ENCODE data around the gene TMEM121. TPM values are rescaled to one million over a fixed set of nuclear protein-coding genes. Genes with fewer than 3 reads are reported as not detected.
A peak's percentile ranks its signal among the peaks of the same experiment; 100 is the strongest.

The TMEM121 gene
- total RNA-seq, 1 donor = 4.0 TPM

GRCh38 chr14:105491366-105491973 is 34.9 kb upstream of the TMEM121 start:
- peak; percentile 37 for DNase-seq (ENCODE audit: low read depth)
- peak overlapping the region; percentile 73 for H3K4me3 ChIP-seq (ENCODE audit: low read depth, low read length)
- TF ChIP-seq CTCF (IDR thresholded peaks at IDR 0.05; ENCODE audit: insufficient read depth, low read length) = no peak

DNA sequence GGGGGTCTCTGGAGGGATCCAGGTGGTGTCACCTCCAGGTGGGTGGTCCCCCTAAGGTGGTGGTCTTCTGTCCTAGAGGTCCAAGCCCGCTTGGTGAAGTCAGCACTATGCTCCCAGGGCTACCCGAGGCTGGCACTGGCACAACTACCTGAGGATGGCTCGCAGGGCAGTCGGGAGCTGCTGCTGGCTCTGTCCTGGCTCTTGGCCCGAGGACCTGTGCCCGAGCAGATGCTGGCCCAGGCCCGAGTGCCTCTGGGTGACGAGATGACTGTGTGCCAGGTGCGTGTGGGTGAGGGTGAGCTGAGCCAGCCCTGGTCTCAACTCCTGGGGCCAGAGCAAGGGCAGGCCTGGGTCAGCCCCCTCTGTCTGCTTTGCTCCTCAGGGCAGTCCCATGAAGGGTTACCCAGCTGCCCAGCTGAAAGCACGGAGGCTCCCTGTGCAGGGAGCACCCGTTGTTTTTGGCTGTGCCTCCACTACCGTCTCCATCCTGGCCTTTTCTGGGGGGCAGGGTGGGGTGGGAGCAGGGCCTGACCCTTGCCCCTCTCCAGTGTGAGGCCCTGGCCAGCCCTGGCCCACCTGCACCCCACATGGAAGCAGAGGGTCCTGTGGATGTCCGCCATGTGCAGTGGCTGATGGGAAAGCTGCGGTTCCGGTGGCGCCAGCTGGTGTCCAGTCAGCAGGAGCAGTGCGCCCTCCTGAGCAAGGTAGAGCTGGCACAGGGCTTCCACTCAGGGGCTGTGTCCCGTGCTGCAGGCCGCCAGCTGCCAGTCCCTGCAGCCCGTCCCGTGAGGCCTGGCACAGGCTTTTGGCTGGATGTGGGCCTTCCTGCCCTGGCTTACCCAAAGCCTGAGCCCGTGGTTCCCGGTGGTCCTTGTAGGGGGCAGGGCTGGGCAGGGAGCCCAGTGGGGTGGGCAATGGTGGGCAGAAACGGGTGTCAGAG is 34.1 kb upstream of the TMEM121 start:
- DNase-seq (ENCODE audit: low read depth) = no peak
- no peak for TF ChIP-seq CTCF (IDR thresholded peaks at IDR 0.05; ENCODE audit: insufficient read depth, low read length)
- no peak overlapping the region for H3K4me3 ChIP-seq (ENCODE audit: low read depth, low read length)

GRCh38 chr14:105492971-105493871 is 33.2 kb upstream of the TMEM121 start:
- no peak for DNase-seq (ENCODE audit: low read depth)
- TF ChIP-seq CTCF (IDR thresholded peaks at IDR 0.05; ENCODE audit: insufficient read depth, low read length) = no peak
- no peak overlapping the region for H3K4me3 ChIP-seq (ENCODE audit: low read depth, low read length)

- no peak overlapping the region for H3K4me3 ChIP-seq (ENCODE audit: low read depth, low read length)
- no peak for TF ChIP-seq CTCF (IDR thresholded peaks at IDR 0.05; ENCODE audit: insufficient read depth, low read length)
- DNase-seq (ENCODE audit: low read depth) = no peak
These were observed 32.3 kb upstream of the TMEM121 start for GRCh38 chr14:105493921-105494605.

GRCh38 chr14:105494606-105494929 is 31.8 kb upstream of the TMEM121 start:
- no peak for TF ChIP-seq CTCF (IDR thresholded peaks at IDR 0.05; ENCODE audit: insufficient read depth, low read length)
- DNase-seq (ENCODE audit: low read depth) = no peak

More at GRCh38 chr14:105494606-105494929, 31.8 kb upstream of the TMEM121 start:
- H3K4me3 ChIP-seq (ENCODE audit: low read depth, low read length) = no peak overlapping the region
